ENCODE data around the gene CAMK2B.
"Not testable (repeated sequence)": the region's sequence is repeated elsewhere in the genome, so short reads cannot be mapped to it uniquely, and the experiment has no call there.

The CAMK2B gene

DNA sequence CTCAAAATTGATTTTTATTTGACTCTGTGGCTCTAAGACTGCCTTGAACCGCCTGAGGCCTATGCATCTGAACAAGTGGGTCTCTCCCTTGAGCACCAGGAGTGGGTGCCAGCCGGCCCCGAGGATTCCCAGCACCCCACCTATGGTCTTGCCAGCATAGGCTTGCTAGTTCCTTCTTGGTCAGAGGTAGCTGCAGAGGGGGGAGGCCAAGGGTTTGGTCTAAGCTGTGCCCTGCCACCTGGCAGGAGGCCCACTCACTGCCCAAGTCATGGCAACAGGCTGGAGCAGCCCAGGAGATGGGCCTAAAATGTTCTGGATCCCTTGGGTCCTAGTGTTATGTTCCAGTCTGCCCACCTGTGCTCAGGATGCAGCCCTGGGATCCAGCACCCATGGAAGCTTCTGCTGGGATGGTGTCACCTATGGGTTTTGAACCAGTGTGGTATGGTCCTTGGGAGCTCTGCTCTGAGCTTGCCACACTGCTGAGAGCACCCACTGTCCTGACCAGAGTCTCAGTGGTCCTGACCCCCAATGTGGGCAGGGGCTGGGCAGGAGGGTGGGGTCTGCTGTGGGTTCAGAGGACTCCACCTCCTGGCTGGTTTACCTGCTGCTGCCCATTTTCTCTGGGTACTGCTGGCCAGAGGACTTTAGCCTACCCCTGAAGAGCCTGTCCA, 112.1 kb downstream of the CAMK2B start:
- DNase-seq, result no peak

- DNase-seq, result no peak
Observed at GRCh38 chr7:44212581-44213184, 112.7 kb downstream of the CAMK2B start.

DNA sequence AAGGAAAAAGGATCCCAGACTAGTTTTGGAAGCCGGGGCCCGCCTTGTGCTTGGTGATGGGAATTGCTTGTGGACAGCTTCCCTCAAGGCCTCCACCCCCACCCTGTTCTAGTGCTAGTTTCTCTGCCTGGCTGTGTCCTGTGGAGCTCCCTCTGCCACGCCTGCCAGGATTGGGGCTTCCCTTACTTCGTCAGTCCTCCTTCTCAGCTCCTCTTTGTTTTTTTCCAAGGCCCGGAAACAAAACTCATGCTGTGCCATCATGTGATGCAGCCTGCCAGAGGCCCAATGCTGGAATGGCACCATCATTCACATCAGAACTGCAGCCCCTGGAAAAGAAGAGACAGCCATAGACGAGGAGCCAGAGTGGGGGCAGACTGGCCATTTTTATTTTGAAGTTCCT, 113.4 kb downstream of the CAMK2B start:
- DNase-seq, result no peak

GRCh38 chr7:44211126-44211675, 114.2 kb downstream of the CAMK2B start:
- DNase-seq, result no peak

GRCh38 chr7:44210107-44210506, 115.3 kb downstream of the CAMK2B start:
- DNase-seq, result no peak

GRCh38 chr7:44208085-44208484, 117.3 kb downstream of the CAMK2B start:
- no peak for DNase-seq

- no peak for DNase-seq
Observed at GRCh38 chr7:44206008-44206407, 119.4 kb downstream of the CAMK2B start.

DNA sequence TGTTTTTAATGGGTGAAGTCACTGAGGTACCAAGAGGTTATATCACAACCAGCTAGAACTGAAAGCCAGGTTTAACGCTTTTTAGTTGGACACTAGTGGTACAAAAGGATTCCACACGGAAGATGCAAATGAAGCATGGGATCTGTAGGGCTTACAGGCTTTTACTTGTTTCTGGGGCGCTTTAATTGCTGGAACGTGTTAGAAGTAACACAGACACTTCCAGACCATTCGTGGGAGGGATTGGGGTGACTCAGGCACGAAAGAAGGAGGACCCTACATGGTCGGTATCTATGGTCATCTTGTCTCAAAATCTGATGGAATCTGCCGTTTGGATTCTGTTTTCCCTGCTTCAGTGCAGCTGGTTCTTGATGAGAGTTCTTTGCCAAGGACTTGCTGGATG, 123.6 kb downstream of the CAMK2B start:
- DNase-seq, result peak; percentile 9

DNA sequence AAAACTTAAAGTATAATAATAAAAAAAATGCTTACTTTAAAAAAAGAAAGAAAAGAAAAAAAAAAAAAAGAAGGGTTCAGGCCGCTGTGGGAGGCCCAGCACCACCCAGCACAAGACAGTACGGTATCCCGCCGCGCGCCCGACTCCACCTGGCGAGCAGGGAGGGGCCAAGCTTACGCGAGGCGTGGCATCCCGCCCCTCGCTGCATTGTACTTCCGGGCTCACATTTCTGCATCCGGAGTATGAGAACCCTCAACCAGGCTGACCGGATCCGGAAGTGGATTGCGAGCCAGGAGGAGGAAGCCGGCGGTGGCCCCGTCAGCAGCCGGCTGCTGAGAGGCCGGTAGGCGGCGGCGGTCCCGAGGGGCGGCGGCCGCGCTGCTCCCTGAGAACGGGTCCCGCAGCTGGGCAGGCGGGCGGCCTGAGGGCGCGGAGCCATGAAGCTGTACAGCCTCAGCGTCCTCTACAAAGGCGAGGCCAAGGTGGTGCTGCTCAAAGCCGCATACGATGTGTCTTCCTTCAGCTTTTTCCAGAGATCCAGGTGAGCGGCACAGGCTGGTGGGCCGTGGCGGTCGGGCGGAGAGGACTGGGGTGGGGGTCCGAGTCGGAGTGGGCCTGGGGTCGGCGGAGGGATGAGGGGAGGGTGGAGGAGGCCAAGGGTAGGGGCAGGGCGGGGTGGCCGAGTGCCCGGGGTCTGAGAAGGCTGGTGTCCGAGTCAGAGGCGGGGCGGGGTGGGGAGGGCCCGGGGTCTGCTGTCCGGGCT, 124.5 kb downstream of the CAMK2B start, which contains the start of gene YKT6:
Gene YKT6 (plus strand): TSS at position 280 of the 763 bp plus-strand sequence. CDS start 158 bp downstream, at position 438.
- peak; percentile 96 for DNase-seq

DNA sequence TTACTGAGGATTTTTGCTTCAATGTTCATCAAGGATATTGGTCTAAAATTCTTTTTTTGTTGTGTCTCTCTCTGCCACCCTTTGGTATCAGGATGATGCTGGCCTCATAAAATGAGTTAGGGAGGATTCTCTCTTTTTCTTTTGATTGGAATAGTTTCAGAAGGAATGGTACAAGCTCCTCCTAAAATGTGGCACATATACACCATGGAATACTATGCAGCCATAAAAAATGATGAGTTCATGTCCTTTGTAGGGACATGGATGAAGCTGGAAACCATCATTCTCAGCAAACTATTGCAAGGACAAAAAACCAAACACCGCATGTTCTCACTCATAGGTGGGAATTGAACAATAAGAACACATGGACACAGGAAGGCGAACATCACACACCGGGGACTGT, 125.2 kb downstream of the CAMK2B start:
- DNase-seq, result not testable (repeated sequence)

DNA sequence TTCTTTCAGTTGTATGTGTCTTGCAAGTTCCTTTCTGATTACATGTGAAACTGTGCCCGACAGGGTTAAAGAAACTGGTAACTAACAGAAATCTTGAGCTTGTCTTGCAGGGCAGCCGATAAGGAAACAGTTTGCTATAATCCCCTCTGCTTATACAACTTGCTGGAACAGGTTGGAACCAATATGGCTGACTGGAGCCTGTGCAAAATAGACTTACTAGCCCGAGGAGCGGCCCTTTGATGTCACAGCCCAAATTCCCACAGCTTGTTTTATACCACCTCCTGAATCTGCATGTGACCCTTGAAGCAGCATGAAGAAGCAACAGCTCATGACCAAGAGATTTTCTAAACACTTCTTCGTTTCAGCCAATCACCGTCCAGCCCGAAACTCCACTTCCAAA, 127.9 kb downstream of the CAMK2B start:
- DNase-seq, result no peak

GRCh38 chr7:44196450-44196872, 128.9 kb downstream of the CAMK2B start:
- peak; percentile 51 for DNase-seq

DNA sequence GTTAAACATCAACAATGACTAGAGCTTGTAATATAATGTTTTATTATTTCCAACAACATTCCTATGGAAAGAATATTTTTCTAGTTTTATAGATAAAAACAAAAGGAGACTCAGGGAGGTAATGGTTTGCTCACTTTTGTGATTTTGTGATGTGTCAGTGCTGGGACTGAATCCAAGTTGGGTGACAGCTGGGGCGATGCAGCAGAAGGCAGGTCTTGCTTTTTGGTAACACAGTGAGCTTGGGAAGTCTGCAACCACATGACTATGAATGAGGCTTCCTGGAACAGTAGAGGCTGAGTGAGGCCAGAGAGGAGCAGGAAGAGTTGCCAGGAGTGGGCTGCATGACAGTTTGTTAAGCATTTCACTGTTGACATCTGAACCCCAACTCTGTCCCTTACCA, 129.5 kb downstream of the CAMK2B start:
- DNase-seq, result no peak

- no peak for DNase-seq
Observed at GRCh38 chr7:44194562-44195145, 130.7 kb downstream of the CAMK2B start.

- peak; percentile 37 for DNase-seq
Observed at GRCh38 chr7:44194069-44194468, 131.3 kb downstream of the CAMK2B start.

DNA sequence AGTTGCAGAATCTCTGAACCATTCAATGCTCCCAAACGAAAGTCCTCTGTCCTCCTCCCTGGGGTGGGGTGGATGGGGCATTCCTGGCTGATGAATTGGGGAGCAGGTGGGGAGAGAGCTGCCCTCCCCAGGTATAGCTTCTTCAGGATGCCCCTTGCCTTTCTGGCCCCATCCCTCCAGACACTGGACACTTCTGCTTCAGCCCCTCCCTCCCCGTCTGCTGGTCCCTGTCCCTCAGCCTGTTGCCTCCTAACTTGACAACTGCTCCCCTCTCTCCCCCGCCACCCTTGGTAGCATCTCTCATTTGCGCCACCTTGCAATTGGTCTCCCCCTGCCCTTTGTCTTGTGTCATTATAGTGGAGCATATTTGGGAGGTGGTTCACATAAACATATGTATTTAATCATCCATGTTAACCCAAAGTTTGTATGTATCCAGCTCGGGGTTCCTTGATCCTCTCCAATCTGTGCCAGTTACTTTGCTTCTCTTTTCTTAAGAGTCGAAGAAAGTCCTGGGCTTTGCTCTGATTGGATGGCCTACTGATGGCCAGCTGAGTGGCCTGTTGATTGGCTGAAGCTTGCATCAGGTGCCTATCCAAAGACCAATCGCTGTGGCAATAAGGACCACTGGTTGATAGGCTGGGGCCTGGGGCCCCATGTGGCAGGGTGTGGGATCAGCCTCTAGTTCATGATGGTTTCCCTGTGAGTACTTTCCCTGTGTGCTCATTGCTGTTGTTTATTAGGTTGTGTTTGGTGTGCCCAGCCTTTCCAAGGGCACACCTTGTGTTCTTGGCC, 132.2 kb downstream of the CAMK2B start:
- no peak for DNase-seq

DNA sequence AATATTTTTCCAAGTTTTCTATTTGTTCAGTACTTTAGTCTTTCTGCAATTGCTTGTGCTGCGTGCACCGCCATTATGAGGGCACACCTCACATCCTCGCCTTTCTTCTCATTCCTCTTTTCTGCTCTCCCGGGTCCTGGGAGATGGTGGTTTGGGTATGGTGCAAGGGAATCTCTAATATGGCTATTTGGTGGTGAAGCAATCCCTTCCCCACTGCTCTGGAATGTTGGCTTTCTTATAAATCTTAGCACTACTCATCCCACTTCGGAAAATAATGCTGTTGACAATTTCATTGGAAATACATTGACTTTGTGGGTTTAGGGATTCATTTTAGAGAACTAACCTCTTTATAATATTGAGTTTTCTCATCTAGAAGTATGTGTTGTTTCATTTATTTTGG, 134.2 kb downstream of the CAMK2B start:
- DNase-seq, result peak; percentile 37

DNA sequence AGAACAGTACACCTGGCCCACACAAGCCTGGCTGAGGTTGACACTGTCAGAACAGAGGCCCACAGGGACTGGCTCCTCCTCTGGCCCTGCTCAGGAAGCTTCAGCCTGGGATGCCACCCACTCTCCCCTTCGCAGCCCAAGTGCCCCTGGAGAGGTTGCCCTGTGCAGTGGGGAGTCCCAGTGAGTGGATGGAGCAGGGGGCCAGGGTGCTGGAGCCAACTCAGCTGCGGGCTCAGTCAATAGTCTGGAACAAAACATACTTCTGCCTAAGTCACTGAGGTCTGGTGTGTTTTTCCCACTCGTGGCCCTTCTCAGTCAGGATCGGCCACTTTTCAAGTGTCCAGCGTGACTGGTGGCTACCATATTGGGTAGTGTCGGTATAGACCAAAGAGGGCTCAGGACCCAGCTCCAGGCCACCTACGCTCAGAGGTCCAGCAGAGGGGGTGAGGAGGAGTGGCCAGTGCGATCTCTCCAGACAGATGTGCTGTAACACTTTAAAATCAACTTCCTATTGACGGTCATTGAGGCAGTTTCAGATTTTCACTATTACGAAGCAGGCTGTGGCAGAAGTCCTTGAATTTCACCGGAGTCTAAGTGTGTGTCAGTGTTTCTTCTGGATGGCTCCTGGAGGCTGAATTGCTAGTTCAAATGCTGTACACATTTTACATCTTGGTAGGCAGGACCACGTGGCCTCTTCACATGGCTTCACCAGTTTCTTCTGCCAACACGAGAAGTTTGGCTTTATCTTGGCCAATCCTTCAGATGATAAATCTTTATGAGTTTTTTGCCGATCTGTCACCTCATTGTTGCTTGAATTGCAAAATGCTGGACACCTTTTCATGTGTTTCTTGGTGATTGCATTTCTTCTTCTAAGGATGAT, 135.2 kb downstream of the CAMK2B start:
- no peak for DNase-seq

DNA sequence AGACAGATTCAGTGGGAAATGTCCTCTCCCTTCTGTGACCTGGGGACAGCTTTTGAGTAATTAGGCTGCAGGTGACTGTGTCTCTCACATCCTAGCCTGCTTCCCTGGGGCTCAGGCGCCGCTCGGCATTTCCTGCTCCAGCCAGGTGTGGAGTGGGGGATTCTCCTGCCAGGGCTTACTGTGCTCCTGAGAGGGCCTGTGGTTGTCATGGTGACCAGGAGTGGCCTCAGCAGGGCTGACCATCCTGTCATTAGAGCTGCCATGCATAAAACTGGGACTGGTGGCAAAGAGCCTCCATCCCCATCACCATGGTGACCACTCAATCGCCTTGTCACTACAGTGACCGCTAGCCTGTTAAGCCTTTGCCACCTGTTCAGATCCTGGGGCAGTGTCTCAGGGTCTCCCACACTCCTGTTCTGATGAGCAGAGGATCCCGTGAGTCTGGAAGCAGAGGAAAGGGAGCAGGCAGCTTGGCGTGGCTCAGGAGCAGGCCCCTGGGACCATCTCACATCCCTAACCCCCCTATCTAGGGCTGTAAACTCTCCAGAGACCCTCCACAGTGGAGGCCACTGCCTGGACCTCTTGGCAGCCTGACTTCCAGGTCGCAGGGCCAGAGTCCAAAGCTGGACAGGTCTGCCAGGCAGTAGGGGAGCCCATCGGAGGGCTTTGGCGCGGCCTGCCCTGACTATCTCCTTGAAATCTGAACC, 136.0 kb downstream of the CAMK2B start, which contains the start of gene GCK:
Gene GCK (minus strand): TSS at position 154 of the 707 bp plus-strand sequence. CDS start 486 bp downstream, outside the sequence.
- DNase-seq, result no peak

DNA sequence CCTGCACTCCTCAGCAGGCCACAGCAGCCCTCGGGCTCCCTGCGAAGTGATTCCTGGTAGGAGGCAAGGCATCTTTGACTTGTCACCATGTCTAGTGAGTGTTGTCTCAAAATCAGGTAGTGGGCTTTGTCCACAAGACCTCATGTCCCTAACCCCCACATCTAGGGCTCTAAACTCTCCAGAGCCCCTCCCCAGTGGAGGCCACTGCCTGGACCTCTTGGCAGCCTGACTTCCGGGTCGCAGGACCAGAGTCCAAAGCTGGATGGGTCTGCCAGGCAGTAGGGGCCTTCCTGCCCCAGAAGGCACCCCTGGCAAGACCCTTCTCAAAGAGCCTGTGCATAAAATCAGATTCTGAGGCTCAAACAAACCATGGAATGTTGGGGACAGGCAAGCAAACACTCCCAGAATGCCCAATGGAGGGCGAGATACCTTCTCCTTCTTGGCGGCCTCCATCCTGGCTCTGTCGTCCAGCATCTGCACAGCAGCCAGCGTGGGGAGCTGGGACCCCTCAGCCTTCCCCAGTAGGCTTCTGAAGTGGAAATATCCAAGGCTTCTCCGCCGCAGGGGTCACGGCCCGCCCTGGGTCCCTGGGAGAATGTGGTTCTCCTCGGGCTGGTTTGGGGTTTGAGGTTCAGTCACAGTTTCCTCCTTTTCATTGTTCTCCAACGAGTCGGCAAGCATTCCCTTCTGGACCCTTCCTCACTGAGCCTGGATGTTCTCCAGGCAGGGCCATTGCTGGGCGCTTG, 136.7 kb downstream of the CAMK2B start:
- no peak for DNase-seq
